Fibroblast of lung (primary cell): ENCODE data around the gene SP1.

Experiments used
- CTCF ChIP-seq, 2 donors: IDR thresholded peaks in 1 of 2; conservative IDR thresholded peaks in 1 of 2; 1 replicate in 1 of 2; 2 replicates in 1 of 2; pipeline ENCODE4 v1.5.1; 2011 to 2012; ENCODE audit warnings: low read length in 2 of 2, control low read depth in 1 of 2, inconsistent platforms in 1 of 2, low read depth in 1 of 2, mild to moderate bottlenecking in 1 of 2
- EZH2 ChIP-seq: IDR thresholded peaks from 2 replicates; pipeline ENCODE4 v1.5.1; 2012; ENCODE audit warnings: low read length, control low read depth, mild to moderate bottlenecking; ENCODE audit errors: missing control alignments

- no peak for TF ChIP-seq CTCF (conservative IDR thresholded peaks at IDR 0.05 in 1 of 2, IDR thresholded peaks at IDR 0.05 in 1 of 2; ENCODE audit: low read depth in 1 of 2, low read length in 2 of 2)
- no peak for TF ChIP-seq EZH2
Measured at GRCh38 chr12:53334822-53335221, 45.2 kb upstream of the SP1 start.
